HG02610 (cell line): Measurements from ENCODE around the gene TOMM20.

Experiments
- ATAC-seq: cut with Tn5 transposase; IDR thresholded peaks from one replicate; pipeline ENCODE4 v1.9.1; 2021; ENCODE audit warnings: mild to moderate bottlenecking, moderate library complexity; ENCODE audit not compliant: unreplicated experiment

TOMM20 gene

DNA sequence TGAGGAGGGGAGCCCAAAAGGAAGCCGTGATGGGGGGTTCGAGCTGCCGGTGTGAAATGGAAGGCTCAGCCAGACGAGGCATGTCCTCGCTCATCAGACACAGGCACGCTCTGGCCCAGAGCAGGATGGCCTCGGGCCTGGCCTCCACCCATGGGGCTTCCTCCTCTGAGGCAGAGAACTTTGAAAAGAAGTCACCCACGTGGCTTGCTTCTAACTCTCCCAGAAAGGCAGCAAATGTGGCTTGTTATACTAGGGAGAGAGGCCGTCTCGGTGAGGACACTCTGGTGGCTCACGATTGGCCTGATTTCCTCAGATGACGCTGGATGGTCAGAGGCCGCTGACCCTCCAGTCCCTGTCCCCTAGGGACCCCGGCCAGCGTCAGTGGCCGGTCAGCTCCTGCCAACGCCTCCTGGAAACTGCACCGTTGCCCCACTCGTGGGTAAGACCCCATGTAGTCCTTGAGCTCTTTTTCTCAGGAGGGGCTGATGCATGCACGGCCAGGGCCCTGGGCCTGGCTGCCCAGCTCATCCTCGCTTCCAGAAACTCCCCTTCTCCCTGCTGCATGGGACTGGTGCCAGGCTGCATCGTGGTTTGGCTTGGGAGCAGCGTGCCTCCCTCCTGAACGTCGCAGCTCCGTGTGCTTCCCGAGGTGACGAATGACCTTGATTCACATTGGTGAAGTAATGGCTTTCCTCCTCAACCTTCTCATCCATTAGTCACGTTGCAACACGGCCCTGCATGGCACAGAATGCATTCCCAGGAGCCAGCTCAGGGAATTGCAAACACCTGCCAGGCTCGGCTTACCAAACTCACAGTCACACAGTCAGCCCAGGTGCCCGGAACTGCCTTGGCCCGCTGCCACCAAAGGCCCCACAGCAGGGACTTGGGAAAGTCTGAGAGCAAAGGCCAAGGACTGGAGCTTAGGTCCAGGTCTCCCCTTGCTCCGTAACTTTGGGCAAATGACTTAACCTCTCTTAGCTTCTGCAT is 58.8 kb downstream of the TOMM20 start:
- ATAC-seq, result no peak

- no peak for ATAC-seq
These were observed 59.5 kb downstream of the TOMM20 start for GRCh38 chr1:235069176-235069575.

DNA sequence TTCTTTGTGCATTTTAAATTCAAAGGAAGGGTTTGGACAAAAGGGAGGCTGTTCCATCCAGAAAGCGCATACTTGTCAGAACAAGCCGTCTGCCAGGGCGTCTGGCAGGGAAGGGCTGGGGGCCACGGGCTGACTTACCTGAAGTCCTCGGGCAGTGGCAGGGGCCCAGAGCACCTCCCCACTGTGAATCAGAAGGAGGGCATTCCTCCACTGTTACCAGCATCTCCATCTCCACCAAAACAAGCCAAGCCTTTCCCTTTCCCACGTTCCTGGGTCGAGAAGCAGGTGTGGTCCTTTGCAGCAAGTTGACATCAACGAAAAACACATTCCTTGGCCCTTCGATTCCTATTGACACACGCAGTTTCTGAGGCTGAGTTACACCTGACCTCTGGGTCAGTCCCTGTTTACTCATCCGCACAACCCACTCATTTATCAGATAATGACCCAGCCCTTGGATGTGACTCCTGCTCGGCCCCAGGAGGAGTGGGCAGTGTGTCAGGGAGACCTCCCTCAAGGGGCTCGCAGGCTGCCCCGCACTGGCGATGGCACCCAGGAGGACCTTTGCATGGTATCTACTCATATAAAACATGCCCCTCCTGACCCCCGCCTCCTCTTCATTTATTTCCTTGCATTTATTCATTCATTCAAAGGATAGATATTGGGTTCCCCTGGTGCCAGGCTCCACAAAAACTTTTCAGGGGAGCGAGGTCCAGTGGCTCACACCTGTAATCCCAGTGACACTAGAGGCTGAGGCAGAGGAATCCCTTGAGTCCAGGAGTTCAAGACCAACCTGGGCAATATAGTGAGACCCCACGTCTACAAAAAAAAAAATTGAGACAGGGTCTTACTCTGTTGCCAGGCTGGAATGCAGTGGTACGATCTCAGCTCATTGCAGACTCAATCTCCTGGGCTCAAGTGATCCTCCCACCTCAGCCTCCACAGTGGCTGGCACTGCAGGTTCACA is 60.2 kb downstream of the TOMM20 start:
- no peak for ATAC-seq

DNA sequence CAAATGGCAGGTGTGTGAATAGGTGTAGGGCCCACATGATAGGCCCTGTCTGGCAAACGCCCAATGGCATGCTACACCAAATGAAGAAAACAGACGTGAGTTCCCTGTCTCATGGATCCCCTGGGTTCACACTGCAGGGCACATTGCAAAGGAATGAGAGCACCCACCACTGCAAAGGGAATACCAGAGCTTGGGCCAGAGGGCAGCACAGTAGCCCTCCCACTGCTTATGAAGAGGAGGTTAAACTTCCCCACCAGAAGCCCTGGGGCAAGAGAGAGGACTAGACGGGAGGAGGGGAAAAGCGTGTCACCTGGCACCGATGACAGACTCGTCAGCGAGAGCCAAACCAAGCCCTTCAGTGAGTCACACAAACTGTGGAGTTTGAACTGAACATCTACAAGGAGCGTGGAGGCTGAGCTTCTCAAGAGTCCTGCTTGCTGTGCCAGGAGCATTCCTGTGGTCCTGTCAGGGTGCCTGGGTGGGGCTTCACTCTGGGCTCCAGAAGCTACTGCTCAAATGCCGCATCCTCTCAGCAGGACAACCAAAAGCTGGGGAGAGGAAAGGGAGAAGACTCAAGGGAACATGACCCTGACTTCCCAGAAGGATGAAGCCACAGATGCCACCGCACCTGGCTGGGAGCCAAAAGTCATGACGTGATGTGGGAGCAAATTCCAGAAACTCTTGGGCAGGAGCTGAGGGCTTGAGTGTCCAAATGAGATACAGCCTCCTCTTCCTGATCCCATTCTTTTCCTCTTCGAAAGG is 61.1 kb downstream of the TOMM20 start:
- ATAC-seq, result no peak

DNA sequence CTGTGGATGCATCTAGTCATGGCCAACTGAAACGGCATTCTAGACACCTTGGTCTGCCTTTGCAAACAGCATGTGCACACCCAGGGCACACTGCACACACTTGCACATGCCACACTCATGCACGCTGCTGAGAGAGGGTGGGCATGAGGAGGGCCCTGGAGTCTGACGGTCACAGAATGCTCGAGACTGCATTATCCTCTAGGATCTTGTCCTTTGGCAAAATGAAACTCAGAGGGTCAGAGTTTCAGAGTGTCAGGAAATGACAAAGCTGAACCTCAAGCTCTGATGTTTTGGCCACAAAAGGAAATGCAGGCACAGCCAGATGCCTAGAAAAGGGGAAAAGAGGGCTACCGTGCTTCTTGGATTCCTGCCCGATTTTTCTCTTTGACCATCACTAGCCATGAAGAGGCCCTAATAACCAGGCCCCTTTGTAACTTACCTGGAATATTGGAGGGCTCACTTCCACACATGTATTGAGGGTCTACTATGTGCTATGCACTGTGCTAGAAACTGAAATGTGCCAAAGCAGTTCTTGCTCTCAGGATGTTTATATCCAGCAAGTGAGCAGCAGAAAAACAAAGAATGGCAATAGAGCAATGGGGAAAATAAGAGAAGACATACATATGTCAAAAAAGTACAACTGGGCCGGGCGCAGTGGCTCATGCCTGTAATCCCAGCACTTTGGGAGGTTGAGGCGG is 65.4 kb downstream of the TOMM20 start:
- no peak for ATAC-seq

DNA sequence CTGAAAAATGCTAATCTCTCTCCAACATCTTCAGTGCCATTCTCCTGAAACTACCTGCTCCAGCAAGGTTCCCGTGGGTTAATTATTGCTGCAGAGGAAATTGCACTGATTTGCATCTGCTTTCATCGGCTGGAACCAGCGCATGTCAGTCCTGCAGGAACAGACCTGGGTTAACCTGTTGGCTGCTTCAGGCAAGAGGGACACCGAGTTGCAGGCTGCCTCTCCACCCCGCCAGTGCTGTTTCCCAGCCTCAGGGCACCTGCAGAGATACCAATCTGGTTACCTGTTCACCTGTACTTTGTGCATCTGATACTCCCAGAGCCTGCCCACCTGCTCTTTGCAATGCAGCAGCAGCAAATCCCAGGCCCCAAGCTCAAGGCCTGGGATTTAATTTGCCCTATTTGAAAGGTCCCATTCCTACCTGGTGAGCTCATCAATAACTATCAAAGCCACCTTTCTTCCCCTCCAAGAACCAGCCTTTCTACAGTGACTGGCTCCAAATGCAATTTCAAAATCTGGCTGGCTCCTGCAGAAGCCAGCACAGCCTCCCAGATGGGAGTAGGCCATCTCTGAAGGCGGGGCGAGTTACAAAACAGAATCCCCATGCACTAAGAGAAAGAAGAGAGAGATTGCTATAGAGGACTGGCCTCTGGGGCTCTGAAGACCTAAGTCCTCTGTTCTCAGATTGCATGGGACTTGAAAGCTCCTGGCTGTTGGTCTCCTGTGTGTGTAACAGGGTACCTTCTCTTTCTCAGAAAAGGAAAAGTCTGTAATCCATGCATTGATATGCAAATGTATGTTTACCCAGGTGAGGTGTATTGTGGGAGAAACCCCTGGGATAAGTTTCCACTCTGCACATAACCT is 67.8 kb downstream of the TOMM20 start:
- no peak for ATAC-seq
